Eye (tissue), 1 donor: ENCODE measurements around the gene MEFV.

Source experiments
- DNase-seq: peaks from one replicate; pipeline ENCODE4 v3.0.0-alpha.2; 2015

The MEFV gene

GRCh38 chr16:3266873-3267537 is 10.6 kb upstream of the MEFV start:
- DNase-seq = peak; percentile 46

GRCh38 chr16:3264137-3265036 is 8.0 kb upstream of the MEFV start:
- DNase-seq = peak; percentile 99

- no peak for DNase-seq
Measured at GRCh38 chr16:3262517-3262916, 6.1 kb upstream of the MEFV start.

GRCh38 chr16:3259836-3260235 is 3.4 kb upstream of the MEFV start:
- DNase-seq = no peak

GRCh38 chr16:3256866-3257465 is 533 bp upstream of the MEFV start:
- DNase-seq = no peak

GRCh38 chr16:3254309-3254708 is 2.1 kb downstream of the MEFV start:
- no peak for DNase-seq

- no peak for DNase-seq
Measured at GRCh38 chr16:3252967-3253366, 3.5 kb downstream of the MEFV start.

GRCh38 chr16:3249451-3249850 is 7.0 kb downstream of the MEFV start:
- DNase-seq = no peak

- DNase-seq = no peak
Measured at GRCh38 chr16:3249020-3249419, 7.4 kb downstream of the MEFV start.

- no peak for DNase-seq
Measured at GRCh38 chr16:3248596-3248995, 7.8 kb downstream of the MEFV start.

GRCh38 chr16:3246876-3247275 is 9.6 kb downstream of the MEFV start:
- DNase-seq = no peak

- DNase-seq = no peak
Measured at GRCh38 chr16:3246002-3246401, 10.4 kb downstream of the MEFV start.

- DNase-seq = no peak
Measured at GRCh38 chr16:3243882-3244281, 12.6 kb downstream of the MEFV start.

- DNase-seq = no peak
Measured at GRCh38 chr16:3242709-3243108, 13.7 kb downstream of the MEFV start.

- no peak for DNase-seq
Measured at GRCh38 chr16:3241761-3242160, 14.7 kb downstream of the MEFV start.

- DNase-seq = no peak
Measured at GRCh38 chr16:3235856-3236669, 20.4 kb downstream of the MEFV start.

- DNase-seq = peak; percentile 98
Measured at GRCh38 chr16:3234857-3235561, 21.4 kb downstream of the MEFV start, which contains the start of gene ZNF200. Gene ZNF200 (minus strand): TSS chr16:3235158. CDS start chr16:3233755, 1,403 bp downstream.

GRCh38 chr16:3234543-3234856 is 21.9 kb downstream of the MEFV start:
- DNase-seq = no peak

GRCh38 chr16:3223913-3224515 is 32.4 kb downstream of the MEFV start:
- peak; percentile 20 for DNase-seq

GRCh38 chr16:3220839-3221238 is 35.6 kb downstream of the MEFV start:
- no peak for DNase-seq

GRCh38 chr16:3216263-3216640 is 40.2 kb downstream of the MEFV start:
- no peak for DNase-seq
